GM23338 (cell line): Measurements from ENCODE around the gene YJEFN3. TPM values are rescaled to one million over a fixed set of nuclear protein-coding genes. Genes with fewer than 3 reads are reported as not detected.

Source experiments
- ATAC-seq: fragments of 200-7000 bp; cut with Tn5 transposase; 3 replicates; pipeline ENCODE4 v1.9.1; 2020
- DNase-seq: peaks from one replicate; pipeline ENCODE4 v3.0.0-alpha.2; 2015; ENCODE audit warnings: low spot score
- H2AFZ ChIP-seq: fragments of 200-600 bp; sonication (generic); 2 replicates; pipeline ENCODE4 v1.8.0; 2016; ENCODE audit warnings: antibody characterized with exemption, mild to moderate bottlenecking, moderate library complexity
- H3F3A ChIP-seq: fragments of 200-600 bp; sonication (generic); replicated peaks from 2 replicates; pipeline ENCODE4 v1.8.0; 2017; ENCODE audit warnings: antibody characterized with exemption, mixed run types, low read depth
- H3K27ac ChIP-seq: fragments of 200-600 bp; sonication (generic); 2 replicates; pipeline ENCODE4 v1.6.1; 2016; ENCODE audit warnings: low read depth
- H3K27me3 ChIP-seq: fragments of 200-600 bp; sonication (generic); 2 replicates; pipeline ENCODE4 v1.8.0; 2016; ENCODE audit warnings: mild to moderate bottlenecking, mixed run types, moderate library complexity; ENCODE audit not compliant: insufficient read depth
- H3K36me3 ChIP-seq: fragments of 200-600 bp; sonication (generic); 2 replicates; pipeline ENCODE4 v1.8.0; 2016; ENCODE audit warnings: mild to moderate bottlenecking; ENCODE audit not compliant: insufficient read depth
- H3K4me1 ChIP-seq: fragments of 200-600 bp; sonication (generic); 2 replicates; pipeline ENCODE4 v1.8.0; 2016; ENCODE audit warnings: mild to moderate bottlenecking, moderate library complexity; ENCODE audit not compliant: insufficient read depth
- H3K4me2 ChIP-seq: fragments of 200-600 bp; sonication (generic); 2 replicates; pipeline ENCODE4 v1.7.1; 2017; ENCODE audit warnings: mixed run types
- H3K4me3 ChIP-seq: fragments of 200-600 bp; sonication (generic); 2 replicates; pipeline ENCODE4 v1.6.1; 2016; ENCODE audit warnings: mixed run types
- H3K79me2 ChIP-seq: fragments of 200-600 bp; sonication (generic); replicated peaks from 2 replicates; pipeline ENCODE4 v1.8.0; 2017; ENCODE audit warnings: mild to moderate bottlenecking; ENCODE audit not compliant: insufficient read depth
- H3K9me2 ChIP-seq: fragments of 200-600 bp; sonication (generic); 2 replicates; pipeline ENCODE4 v1.8.0; 2017; ENCODE audit not compliant: insufficient read depth
- H4K20me1 ChIP-seq: fragments of 200-600 bp; sonication (generic); replicated peaks from 2 replicates; pipeline ENCODE4 v1.8.0; 2017; ENCODE audit warnings: mild to moderate bottlenecking; ENCODE audit not compliant: insufficient read depth
- H3K27ac Mint-ChIP-seq: 2 replicates; pipeline ENCODE4 v1.8.0; 2020; ENCODE audit warnings: inconsistent platforms, mild to moderate bottlenecking, moderate library complexity, mixed read lengths
- H3K27me3 Mint-ChIP-seq: 3 replicates; pipeline ENCODE4 v1.8.0; 2022; ENCODE audit warnings: low read depth, mild to moderate bottlenecking, moderate library complexity, mixed read lengths, inconsistent platforms; ENCODE audit not compliant: insufficient read depth, poor library complexity
- H3K36me3 Mint-ChIP-seq: 3 replicates; pipeline ENCODE4 v1.8.0; 2021; ENCODE audit warnings: low read depth, mild to moderate bottlenecking, inconsistent platforms, moderate library complexity, mixed read lengths
- H3K4me1 Mint-ChIP-seq: 3 replicates; pipeline ENCODE4 v1.8.0; 2020; ENCODE audit warnings: mild to moderate bottlenecking, inconsistent platforms, mixed read lengths
- H3K4me3 Mint-ChIP-seq: 3 replicates; pipeline ENCODE4 v1.8.0; 2021; ENCODE audit warnings: moderate library complexity, mild to moderate bottlenecking, inconsistent platforms, mixed read lengths
- H3K9me3 Mint-ChIP-seq: 3 replicates; pipeline ENCODE4 v1.8.0; 2020; ENCODE audit warnings: moderate library complexity, mild to moderate bottlenecking, inconsistent platforms, mixed read lengths
- CREB1 ChIP-seq: fragments of 250-450 bp; sonication (Bioruptor Pico); IDR thresholded peaks from 2 replicates; pipeline ENCODE4 v1.5.0; 2020; ENCODE audit warnings: low read depth, mild to moderate bottlenecking, moderate library complexity
- JUNB ChIP-seq: IDR thresholded peaks from one replicate; pipeline ENCODE4 v1.6.1; 2016; ENCODE audit warnings: antibody characterized with exemption; ENCODE audit not compliant: unreplicated experiment
- NANOG ChIP-seq: IDR thresholded peaks from 2 replicates; pipeline ENCODE4 v1.6.1; 2016; ENCODE audit warnings: antibody characterized with exemption, borderline replicate concordance
- POLR2AphosphoS5 ChIP-seq: IDR thresholded peaks from 2 replicates; pipeline ENCODE4 v1.6.1; 2016; ENCODE audit warnings: antibody characterized with exemption, low read depth
- polyA plus RNA-seq: library from polyadenylated mRNA; unstranded; fragments of >200 nt; fragmentation: Nextera tagmentation; extraction: Ambion mirVana; gene quantifications from 2 replicates; pipeline ENCODE4 v1.2.1, GENCODE V29; 2016
- total RNA-seq: library from RNA; depleted of rRNA; stranded (reverse); fragments of >200 nt; shearing (Covaris generic); gene quantifications from 2 replicates; pipeline ENCODE4 v1.2.3, GENCODE V29; 2014
- TF ChIP-seq, protein P1 (sequence below), 2 experiments: fragments of 200-600 bp in 1 of 2; sonication (generic) in 1 of 2; conservative IDR thresholded peaks; 2 replicates each; pipeline versions ENCODE4 v1.5.1 to v1.6.1; 2016 to 2017; ENCODE audit warnings: antibody characterized with exemption in 2 of 2, low read depth in 2 of 2, mild to moderate bottlenecking in 2 of 2, moderate library complexity in 1 of 2
- TF ChIP-seq, protein P2 (sequence below): fragments of 250-450 bp; sonication (Bioruptor Pico); IDR thresholded peaks from 2 replicates; pipeline ENCODE4 v1.5.0; 2020; ENCODE audit warnings: mild to moderate bottlenecking, moderate library complexity
- TF ChIP-seq, protein P3 (sequence below): IDR thresholded peaks from 2 replicates; pipeline ENCODE4 v1.6.1; 2016; ENCODE audit warnings: antibody characterized with exemption

YJEFN3 gene
- total and polyA plus RNA-seq, 2 experiments from 2014 or later: 3.5 to 6.5 TPM

DNA sequence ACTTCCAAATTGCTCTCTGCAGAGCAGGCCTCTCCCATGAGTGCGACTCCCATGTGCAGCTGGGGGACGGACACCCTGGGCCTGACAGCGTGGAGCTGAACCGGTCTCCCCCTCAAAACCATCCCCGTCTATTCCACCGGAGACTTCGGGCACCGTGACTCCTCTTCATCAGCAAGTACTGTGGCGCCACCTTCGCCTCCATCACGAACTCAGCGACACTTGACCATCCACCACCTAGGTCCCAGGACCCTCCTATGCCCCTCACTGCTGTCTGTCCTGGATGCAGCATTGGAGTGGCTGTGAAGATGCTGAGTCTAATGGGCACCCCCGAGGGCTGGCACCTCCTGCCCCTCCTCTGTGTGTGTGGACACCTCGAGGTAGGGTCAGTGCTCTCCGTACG lies 29.9 kb downstream of the YJEFN3 start:
- peaks cover 10% of the 10 kb centered on the region; the same call in 2 of the 3 replicates for H3K4me1 Mint-ChIP-seq
- H3K4me1 ChIP-seq: peaks cover 10% of the 10 kb centered on the region; the same call in 1 of the 2 replicates
- H3K36me3 Mint-ChIP-seq: no peaks in the 10 kb centered on the region
- DNase-seq (no peak), ATAC-seq (no peak)
- H3K4me3 ChIP-seq: no peak overlapping the region
- H3K27me3 ChIP-seq: no peaks in the 10 kb centered on the region
- no peak overlapping the region for H3K4me3 Mint-ChIP-seq
- H3K27me3 Mint-ChIP-seq: peaks cover 3% of the 10 kb centered on the region
- 0 out of 2 replicates have a peak, but pooled peaks cover 8% of the 10 kb centered on the region for H3F3A ChIP-seq
- H3K27ac Mint-ChIP-seq: no peak overlapping the region
- TF ChIP-seq, protein P1, sequence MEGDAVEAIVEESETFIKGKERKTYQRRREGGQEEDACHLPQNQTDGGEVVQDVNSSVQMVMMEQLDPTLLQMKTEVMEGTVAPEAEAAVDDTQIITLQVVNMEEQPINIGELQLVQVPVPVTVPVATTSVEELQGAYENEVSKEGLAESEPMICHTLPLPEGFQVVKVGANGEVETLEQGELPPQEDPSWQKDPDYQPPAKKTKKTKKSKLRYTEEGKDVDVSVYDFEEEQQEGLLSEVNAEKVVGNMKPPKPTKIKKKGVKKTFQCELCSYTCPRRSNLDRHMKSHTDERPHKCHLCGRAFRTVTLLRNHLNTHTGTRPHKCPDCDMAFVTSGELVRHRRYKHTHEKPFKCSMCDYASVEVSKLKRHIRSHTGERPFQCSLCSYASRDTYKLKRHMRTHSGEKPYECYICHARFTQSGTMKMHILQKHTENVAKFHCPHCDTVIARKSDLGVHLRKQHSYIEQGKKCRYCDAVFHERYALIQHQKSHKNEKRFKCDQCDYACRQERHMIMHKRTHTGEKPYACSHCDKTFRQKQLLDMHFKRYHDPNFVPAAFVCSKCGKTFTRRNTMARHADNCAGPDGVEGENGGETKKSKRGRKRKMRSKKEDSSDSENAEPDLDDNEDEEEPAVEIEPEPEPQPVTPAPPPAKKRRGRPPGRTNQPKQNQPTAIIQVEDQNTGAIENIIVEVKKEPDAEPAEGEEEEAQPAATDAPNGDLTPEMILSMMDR (conservative IDR thresholded peaks at IDR 0.05; ENCODE audit: low read depth in 2 of 2): peak in 1 of 2 experiments; percentile 24; a peak in 1 of 4 replicates
- TF ChIP-seq, protein P2, sequence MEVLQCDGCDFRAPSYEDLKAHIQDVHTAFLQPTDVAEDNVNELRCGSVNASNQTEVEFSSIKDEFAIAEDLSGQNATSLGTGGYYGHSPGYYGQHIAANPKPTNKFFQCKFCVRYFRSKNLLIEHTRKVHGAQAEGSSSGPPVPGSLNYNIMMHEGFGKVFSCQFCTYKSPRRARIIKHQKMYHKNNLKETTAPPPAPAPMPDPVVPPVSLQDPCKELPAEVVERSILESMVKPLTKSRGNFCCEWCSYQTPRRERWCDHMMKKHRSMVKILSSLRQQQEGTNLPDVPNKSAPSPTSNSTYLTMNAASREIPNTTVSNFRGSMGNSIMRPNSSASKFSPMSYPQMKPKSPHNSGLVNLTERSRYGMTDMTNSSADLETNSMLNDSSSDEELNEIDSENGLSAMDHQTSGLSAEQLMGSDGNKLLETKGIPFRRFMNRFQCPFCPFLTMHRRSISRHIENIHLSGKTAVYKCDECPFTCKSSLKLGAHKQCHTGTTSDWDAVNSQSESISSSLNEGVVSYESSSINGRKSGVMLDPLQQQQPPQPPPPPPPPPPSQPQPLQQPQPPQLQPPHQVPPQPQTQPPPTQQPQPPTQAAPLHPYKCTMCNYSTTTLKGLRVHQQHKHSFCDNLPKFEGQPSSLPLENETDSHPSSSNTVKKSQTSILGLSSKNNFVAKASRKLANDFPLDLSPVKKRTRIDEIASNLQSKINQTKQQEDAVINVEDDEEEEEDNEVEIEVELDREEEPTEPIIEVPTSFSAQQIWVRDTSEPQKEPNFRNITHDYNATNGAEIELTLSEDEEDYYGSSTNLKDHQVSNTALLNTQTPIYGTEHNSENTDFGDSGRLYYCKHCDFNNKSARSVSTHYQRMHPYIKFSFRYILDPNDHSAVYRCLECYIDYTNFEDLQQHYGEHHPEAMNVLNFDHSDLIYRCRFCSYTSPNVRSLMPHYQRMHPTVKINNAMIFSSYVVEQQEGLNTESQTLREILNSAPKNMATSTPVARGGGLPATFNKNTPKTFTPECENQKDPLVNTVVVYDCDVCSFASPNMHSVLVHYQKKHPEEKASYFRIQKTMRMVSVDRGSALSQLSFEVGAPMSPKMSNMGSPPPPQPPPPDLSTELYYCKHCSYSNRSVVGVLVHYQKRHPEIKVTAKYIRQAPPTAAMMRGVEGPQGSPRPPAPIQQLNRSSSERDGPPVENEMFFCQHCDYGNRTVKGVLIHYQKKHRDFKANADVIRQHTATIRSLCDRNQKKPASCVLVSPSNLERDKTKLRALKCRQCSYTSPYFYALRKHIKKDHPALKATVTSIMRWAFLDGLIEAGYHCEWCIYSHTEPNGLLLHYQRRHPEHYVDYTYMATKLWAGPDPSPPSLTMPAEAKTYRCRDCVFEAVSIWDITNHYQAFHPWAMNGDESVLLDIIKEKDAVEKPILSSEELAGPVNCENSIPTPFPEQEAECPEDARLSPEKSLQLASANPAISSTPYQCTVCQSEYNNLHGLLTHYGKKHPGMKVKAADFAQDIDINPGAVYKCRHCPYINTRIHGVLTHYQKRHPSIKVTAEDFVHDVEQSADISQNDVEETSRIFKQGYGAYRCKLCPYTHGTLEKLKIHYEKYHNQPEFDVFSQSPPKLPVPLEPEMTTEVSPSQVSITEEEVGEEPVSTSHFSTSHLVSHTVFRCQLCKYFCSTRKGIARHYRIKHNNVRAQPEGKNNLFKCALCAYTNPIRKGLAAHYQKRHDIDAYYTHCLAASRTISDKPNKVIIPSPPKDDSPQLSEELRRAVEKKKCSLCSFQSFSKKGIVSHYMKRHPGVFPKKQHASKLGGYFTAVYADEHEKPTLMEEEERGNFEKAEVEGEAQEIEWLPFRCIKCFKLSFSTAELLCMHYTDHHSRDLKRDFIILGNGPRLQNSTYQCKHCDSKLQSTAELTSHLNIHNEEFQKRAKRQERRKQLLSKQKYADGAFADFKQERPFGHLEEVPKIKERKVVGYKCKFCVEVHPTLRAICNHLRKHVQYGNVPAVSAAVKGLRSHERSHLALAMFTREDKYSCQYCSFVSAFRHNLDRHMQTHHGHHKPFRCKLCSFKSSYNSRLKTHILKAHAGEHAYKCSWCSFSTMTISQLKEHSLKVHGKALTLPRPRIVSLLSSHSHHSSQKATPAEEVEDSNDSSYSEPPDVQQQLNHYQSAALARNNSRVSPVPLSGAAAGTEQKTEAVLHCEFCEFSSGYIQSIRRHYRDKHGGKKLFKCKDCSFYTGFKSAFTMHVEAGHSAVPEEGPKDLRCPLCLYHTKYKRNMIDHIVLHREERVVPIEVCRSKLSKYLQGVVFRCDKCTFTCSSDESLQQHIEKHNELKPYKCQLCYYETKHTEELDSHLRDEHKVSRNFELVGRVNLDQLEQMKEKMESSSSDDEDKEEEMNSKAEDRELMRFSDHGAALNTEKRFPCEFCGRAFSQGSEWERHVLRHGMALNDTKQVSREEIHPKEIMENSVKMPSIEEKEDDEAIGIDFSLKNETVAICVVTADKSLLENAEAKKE: no peak
- no peak overlapping the region for H3K4me2 ChIP-seq
- H4K20me1 ChIP-seq: no peaks in the 10 kb centered on the region
- no peak overlapping the region for H2AFZ ChIP-seq
- H3K9me2 ChIP-seq: no peaks in the 10 kb centered on the region
- H3K79me2 ChIP-seq: no peaks in the 10 kb centered on the region
- no peaks in the 10 kb centered on the region; the same call in 2 of the 3 replicates for H3K9me3 Mint-ChIP-seq
- no peaks in the 10 kb centered on the region for H3K36me3 ChIP-seq
- H3K27ac ChIP-seq: no peak overlapping the region

DNA sequence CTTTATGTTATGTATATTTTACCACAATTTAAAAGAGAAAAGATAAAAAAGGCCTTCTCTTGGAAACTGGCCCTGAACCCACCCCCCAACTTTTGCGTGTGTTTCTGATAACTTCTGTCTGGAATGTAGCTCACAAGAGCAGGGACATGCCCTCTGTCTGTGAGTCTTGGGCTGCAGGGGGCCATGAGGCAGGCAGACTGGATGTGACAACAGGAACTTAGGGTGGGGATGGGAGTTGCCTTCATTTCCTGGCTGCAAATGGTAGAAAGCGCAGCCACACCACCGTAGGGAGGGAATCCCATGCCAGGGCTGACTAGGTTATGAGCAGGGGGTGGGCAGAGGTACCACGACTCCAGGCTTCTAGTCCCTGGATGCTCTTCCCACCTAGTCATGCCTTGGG lies 31.2 kb downstream of the YJEFN3 start:
- ATAC-seq: no peak
- Histone ChIP-seq H3K36me3 (no peaks in the 10 kb centered on the region), H3K4me2 (peak overlapping the region; percentile 59), H3K27ac (0 out of 2 replicates have a peak overlapping the region, but pooled peaks have one; percentile 79), H3K9me2 (no peaks in the 10 kb centered on the region), H4K20me1 (no peaks in the 10 kb centered on the region), H3K4me3 (no peak overlapping the region), H3K4me1 (peaks cover 10% of the 10 kb centered on the region; the same call in 1 of the 2 replicates), H3K79me2 (no peaks in the 10 kb centered on the region), H3F3A (0 out of 2 replicates have a peak, but pooled peaks cover 8% of the 10 kb centered on the region), H2AFZ (0 out of 2 replicates have a peak overlapping the region, but pooled peaks have one; percentile 72), H3K27me3 (no peaks in the 10 kb centered on the region)
- TF ChIP-seq NANOG (no peak), POLR2AphosphoS5 (no peak), CREB1 (CRISPR knock-in tag) (no peak), JUNB (no peak)
- TF ChIP-seq, protein P3, sequence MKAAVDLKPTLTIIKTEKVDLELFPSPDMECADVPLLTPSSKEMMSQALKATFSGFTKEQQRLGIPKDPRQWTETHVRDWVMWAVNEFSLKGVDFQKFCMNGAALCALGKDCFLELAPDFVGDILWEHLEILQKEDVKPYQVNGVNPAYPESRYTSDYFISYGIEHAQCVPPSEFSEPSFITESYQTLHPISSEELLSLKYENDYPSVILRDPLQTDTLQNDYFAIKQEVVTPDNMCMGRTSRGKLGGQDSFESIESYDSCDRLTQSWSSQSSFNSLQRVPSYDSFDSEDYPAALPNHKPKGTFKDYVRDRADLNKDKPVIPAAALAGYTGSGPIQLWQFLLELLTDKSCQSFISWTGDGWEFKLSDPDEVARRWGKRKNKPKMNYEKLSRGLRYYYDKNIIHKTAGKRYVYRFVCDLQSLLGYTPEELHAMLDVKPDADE: no peak
- no peak overlapping the region for H3K27ac Mint-ChIP-seq
- no peaks in the 10 kb centered on the region; the same call in 2 of the 3 replicates for H3K9me3 Mint-ChIP-seq
- no peaks in the 10 kb centered on the region; the same call in 2 of the 3 replicates for H3K36me3 Mint-ChIP-seq
- peaks cover 10% of the 10 kb centered on the region; the same call in 2 of the 3 replicates for H3K4me1 Mint-ChIP-seq
- no peak for DNase-seq
- H3K4me3 Mint-ChIP-seq: no peak overlapping the region
- peaks cover 2% of the 10 kb centered on the region for H3K27me3 Mint-ChIP-seq
